ENCODE results near the gene CDC42.
A peak's percentile ranks its signal among the peaks of the same experiment; 100 is the strongest.

DNA sequence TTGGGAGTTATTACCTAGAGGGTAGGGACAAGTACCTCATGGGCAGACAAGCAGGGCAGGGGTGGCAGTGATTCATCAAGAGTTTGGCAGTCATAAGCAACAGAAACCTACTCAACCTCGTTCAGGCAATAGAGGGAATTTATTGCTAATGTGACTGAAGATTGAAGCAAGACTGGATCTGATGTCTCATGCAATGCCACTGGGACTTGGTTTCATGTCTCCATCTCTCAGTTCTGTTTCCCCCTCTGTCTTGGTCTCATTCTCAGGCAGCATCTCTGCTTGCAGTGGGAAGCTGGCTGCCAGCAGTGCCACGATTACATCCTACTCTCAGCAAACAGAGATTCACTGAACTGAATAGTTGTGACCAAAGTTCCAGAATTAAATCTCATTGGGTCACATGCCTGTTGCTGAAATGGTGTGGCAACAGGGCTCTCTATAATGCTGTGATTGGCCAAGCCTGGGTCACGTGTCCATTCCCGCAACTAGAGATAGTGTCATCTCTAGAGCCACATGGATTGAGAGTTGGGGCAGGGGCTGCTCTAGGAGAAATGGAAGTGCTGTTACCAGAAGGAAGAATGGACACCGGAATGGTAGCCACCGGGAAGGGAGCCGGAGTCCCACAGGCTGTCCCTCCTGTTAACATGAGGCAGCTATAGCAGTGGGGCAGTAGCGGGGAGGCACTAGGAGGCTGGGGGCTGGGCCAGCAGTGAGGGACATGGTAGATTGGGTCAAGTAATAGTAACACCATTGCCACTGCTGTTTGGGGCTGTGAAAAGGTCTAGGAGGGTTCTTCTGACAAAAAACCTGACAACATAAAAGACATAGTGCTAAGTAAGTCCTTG is 3.9 kb upstream of the CDC42 start:
- TF ChIP-seq, protein P1, sequence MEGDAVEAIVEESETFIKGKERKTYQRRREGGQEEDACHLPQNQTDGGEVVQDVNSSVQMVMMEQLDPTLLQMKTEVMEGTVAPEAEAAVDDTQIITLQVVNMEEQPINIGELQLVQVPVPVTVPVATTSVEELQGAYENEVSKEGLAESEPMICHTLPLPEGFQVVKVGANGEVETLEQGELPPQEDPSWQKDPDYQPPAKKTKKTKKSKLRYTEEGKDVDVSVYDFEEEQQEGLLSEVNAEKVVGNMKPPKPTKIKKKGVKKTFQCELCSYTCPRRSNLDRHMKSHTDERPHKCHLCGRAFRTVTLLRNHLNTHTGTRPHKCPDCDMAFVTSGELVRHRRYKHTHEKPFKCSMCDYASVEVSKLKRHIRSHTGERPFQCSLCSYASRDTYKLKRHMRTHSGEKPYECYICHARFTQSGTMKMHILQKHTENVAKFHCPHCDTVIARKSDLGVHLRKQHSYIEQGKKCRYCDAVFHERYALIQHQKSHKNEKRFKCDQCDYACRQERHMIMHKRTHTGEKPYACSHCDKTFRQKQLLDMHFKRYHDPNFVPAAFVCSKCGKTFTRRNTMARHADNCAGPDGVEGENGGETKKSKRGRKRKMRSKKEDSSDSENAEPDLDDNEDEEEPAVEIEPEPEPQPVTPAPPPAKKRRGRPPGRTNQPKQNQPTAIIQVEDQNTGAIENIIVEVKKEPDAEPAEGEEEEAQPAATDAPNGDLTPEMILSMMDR (IDR thresholded peaks at IDR 0.05), result no peak
- TF ChIP-seq POLR2A (IDR thresholded peaks at IDR 0.05), result peak; percentile 58
